ENCODE results near the gene RNASE4.
A peak's percentile ranks its signal among the peaks of the same experiment; 100 is the strongest.

Gene RNASE4

GRCh38 chr14:20652996-20653975, 31.1 kb upstream of the RNASE4 start:
- CTCF ChIA-PET: interaction anchor here (1.4 to 15.1 kb wide), 3 partner anchors 16 to 40 kb away, joined by 3 to 179 read pairs (median 9); partner anchors contain the start of gene ANG
- 3% methylated on average over 27 of the region's 39 CpGs for WGBS (ENCODE audit: insufficient coverage)
- Histone ChIP-seq H3K36me3 (ENCODE audit: control insufficient read depth in 4 of 4, insufficient read depth in 4 of 4, low read length in 3 of 4) (no peaks in the 10 kb centered on the region), H3K9me3 (ENCODE audit: control extremely low read depth in 1 of 5, control insufficient read depth in 4 of 5, insufficient read depth in 2 of 5, low read depth in 1 of 5, low read length in 4 of 5) (no peaks in the 10 kb centered on the region), H3K27ac (ENCODE audit: insufficient read depth in 1 of 2, low read depth in 1 of 2, low read length in 2 of 2, poor library complexity in 1 of 2, severe bottlenecking in 2 of 2) (no peak overlapping the region), H3K4me3 (ENCODE audit: control insufficient read depth in 1 of 7, extremely low read depth in 1 of 7, insufficient read depth in 4 of 7, low read depth in 2 of 7, low read length in 6 of 7) (peak overlapping the region in 4 of 7 experiments; percentile 38 to 50 (median 46)), H3K27me3 (replicated peaks in 2 of 5; ENCODE audit: control insufficient read depth in 4 of 5, insufficient read depth in 5 of 5, low read length in 4 of 5) (peaks cover 22 to 66% (median 40%) of the 10 kb centered on the region in 5 experiments), H3K4me1 (ENCODE audit: control extremely low read depth in 1 of 4, control insufficient read depth in 4 of 4, insufficient read depth in 4 of 4, low read length in 3 of 4) (peaks cover 0 to 10% (median 3%) of the 10 kb centered on the region in 4 experiments)
- POLR2A ChIA-PET: no interaction called here
- DNase-seq: peak; percentile 55 to 67 (median 63)

GRCh38 chr14:20655851-20656250, 28.5 kb upstream of the RNASE4 start:
- no peak overlapping the region for H3K27ac ChIP-seq (ENCODE audit: insufficient read depth in 1 of 2, low read depth in 1 of 2, low read length in 2 of 2, poor library complexity in 1 of 2, severe bottlenecking in 2 of 2)
- H3K27me3 ChIP-seq (replicated peaks in 2 of 5; ENCODE audit: control insufficient read depth in 4 of 5, insufficient read depth in 5 of 5, low read length in 4 of 5): peaks cover 22 to 82% (median 45%) of the 10 kb centered on the region in 5 experiments
- no peak overlapping the region for H3K4me3 ChIP-seq (ENCODE audit: control insufficient read depth in 1 of 7, extremely low read depth in 1 of 7, insufficient read depth in 4 of 7, low read depth in 2 of 7, low read length in 6 of 7)
- DNase-seq: no peak
- WGBS (ENCODE audit: insufficient coverage): 81% methylated on average over 3 of the region's 4 CpGs
- peaks cover 0 to 10% (median 3%) of the 10 kb centered on the region in 4 experiments for H3K4me1 ChIP-seq (ENCODE audit: control extremely low read depth in 1 of 4, control insufficient read depth in 4 of 4, insufficient read depth in 4 of 4, low read length in 3 of 4)
- H3K36me3 ChIP-seq (ENCODE audit: control insufficient read depth in 4 of 4, insufficient read depth in 4 of 4, low read length in 3 of 4): no peaks in the 10 kb centered on the region
- POLR2A ChIA-PET: no interaction called here
- H3K9me3 ChIP-seq (ENCODE audit: control extremely low read depth in 1 of 5, control insufficient read depth in 4 of 5, insufficient read depth in 2 of 5, low read depth in 1 of 5, low read length in 4 of 5): no peaks in the 10 kb centered on the region
- CTCF ChIA-PET: interaction anchor here (1.0 to 15.1 kb wide), 4 partner anchors 17 to 37 kb away, joined by 3 to 179 read pairs (median 38); partner anchors contain the start of genes ANG and RNASE4

- Histone ChIP-seq H3K4me3 (ENCODE audit: control insufficient read depth in 1 of 7, extremely low read depth in 1 of 7, insufficient read depth in 4 of 7, low read depth in 2 of 7, low read length in 6 of 7) (no peak overlapping the region), H3K27me3 (replicated peaks in 2 of 5; ENCODE audit: control insufficient read depth in 4 of 5, insufficient read depth in 5 of 5, low read length in 4 of 5) (peaks cover 20 to 81% (median 45%) of the 10 kb centered on the region in 5 experiments), H3K9me3 (ENCODE audit: control extremely low read depth in 1 of 5, control insufficient read depth in 4 of 5, insufficient read depth in 2 of 5, low read depth in 1 of 5, low read length in 4 of 5) (no peaks in the 10 kb centered on the region), H3K36me3 (ENCODE audit: control insufficient read depth in 4 of 4, insufficient read depth in 4 of 4, low read length in 3 of 4) (no peaks in the 10 kb centered on the region), H3K4me1 (ENCODE audit: control extremely low read depth in 1 of 4, control insufficient read depth in 4 of 4, insufficient read depth in 4 of 4, low read length in 3 of 4) (peaks cover 0 to 10% (median 3%) of the 10 kb centered on the region in 4 experiments), H3K27ac (ENCODE audit: insufficient read depth in 1 of 2, low read depth in 1 of 2, low read length in 2 of 2, poor library complexity in 1 of 2, severe bottlenecking in 2 of 2) (no peak overlapping the region)
- ChIA-PET POLR2A (no interaction called here), CTCF (interaction anchor here (1.0 to 15.1 kb wide), 7 partner anchors 12 to 218 kb away, joined by 3 to 179 read pairs (median 3); partner anchors contain the start of genes ANG and RNASE4)
- DNase-seq: no peak
- 87% methylated on average over 3 of the region's 4 CpGs for WGBS (ENCODE audit: insufficient coverage)
These were observed 28.1 kb upstream of the RNASE4 start for GRCh38 chr14:20656274-20656673.

GRCh38 chr14:20657216-20658211, 26.8 kb upstream of the RNASE4 start:
- Histone ChIP-seq H3K36me3 (ENCODE audit: control insufficient read depth in 4 of 4, insufficient read depth in 4 of 4, low read length in 3 of 4) (no peaks in the 10 kb centered on the region), H3K4me3 (ENCODE audit: control insufficient read depth in 1 of 7, extremely low read depth in 1 of 7, insufficient read depth in 4 of 7, low read depth in 2 of 7, low read length in 6 of 7) (no peak overlapping the region), H3K4me1 (ENCODE audit: control extremely low read depth in 1 of 4, control insufficient read depth in 4 of 4, insufficient read depth in 4 of 4, low read length in 3 of 4) (peaks cover 0 to 10% (median 3%) of the 10 kb centered on the region in 4 experiments), H3K9me3 (ENCODE audit: control extremely low read depth in 1 of 5, control insufficient read depth in 4 of 5, insufficient read depth in 2 of 5, low read depth in 1 of 5, low read length in 4 of 5) (no peaks in the 10 kb centered on the region), H3K27ac (ENCODE audit: insufficient read depth in 1 of 2, low read depth in 1 of 2, low read length in 2 of 2, poor library complexity in 1 of 2, severe bottlenecking in 2 of 2) (no peak overlapping the region), H3K27me3 (replicated peaks in 2 of 5; ENCODE audit: control insufficient read depth in 4 of 5, insufficient read depth in 5 of 5, low read length in 4 of 5) (peaks cover 12 to 69% (median 39%) of the 10 kb centered on the region in 5 experiments)
- 40% methylated on average over 23 of the region's 28 CpGs for WGBS (ENCODE audit: insufficient coverage)
- DNase-seq: peak in 2 of 3 donors; percentile 27 to 34
- POLR2A ChIA-PET: interaction anchor here (0.6 kb wide), 1 partner anchor 15 kb away, joined by 3 read pairs; no protein-coding TSS in a partner anchor
- CTCF ChIA-PET: interaction anchor here (0.7 to 15.1 kb wide), 9 partner anchors 11 to 330 kb away, joined by 3 to 179 read pairs (median 4); partner anchors contain the start of genes ANG and RNASE4

GRCh38 chr14:20658246-20658645, 26.1 kb upstream of the RNASE4 start:
- Histone ChIP-seq H3K27ac (ENCODE audit: insufficient read depth in 1 of 2, low read depth in 1 of 2, low read length in 2 of 2, poor library complexity in 1 of 2, severe bottlenecking in 2 of 2) (no peak overlapping the region), H3K9me3 (ENCODE audit: control extremely low read depth in 1 of 5, control insufficient read depth in 4 of 5, insufficient read depth in 2 of 5, low read depth in 1 of 5, low read length in 4 of 5) (no peaks in the 10 kb centered on the region), H3K4me3 (ENCODE audit: control insufficient read depth in 1 of 7, extremely low read depth in 1 of 7, insufficient read depth in 4 of 7, low read depth in 2 of 7, low read length in 6 of 7) (no peak overlapping the region), H3K4me1 (ENCODE audit: control extremely low read depth in 1 of 4, control insufficient read depth in 4 of 4, insufficient read depth in 4 of 4, low read length in 3 of 4) (peaks cover 0 to 10% (median 4%) of the 10 kb centered on the region in 4 experiments), H3K36me3 (ENCODE audit: control insufficient read depth in 4 of 4, insufficient read depth in 4 of 4, low read length in 3 of 4) (no peaks in the 10 kb centered on the region), H3K27me3 (replicated peaks in 2 of 5; ENCODE audit: control insufficient read depth in 4 of 5, insufficient read depth in 5 of 5, low read length in 4 of 5) (peaks cover 11 to 62% (median 32%) of the 10 kb centered on the region in 5 experiments)
- no peak for DNase-seq
- ChIA-PET POLR2A (interaction anchor here (0.6 kb wide), 1 partner anchor 16 kb away, joined by 3 read pairs; no protein-coding TSS in a partner anchor), CTCF (interaction anchor here (0.7 to 15.1 kb wide), 9 partner anchors 10 to 330 kb away, joined by 3 to 179 read pairs (median 12); partner anchors contain the start of genes ANG and RNASE4)
- WGBS (ENCODE audit: insufficient coverage): 63% methylated on average over 3 of the region's 3 CpGs

- no peak overlapping the region for H3K4me3 ChIP-seq (ENCODE audit: control insufficient read depth in 1 of 7, extremely low read depth in 1 of 7, insufficient read depth in 4 of 7, low read depth in 2 of 7, low read length in 6 of 7)
- no peak overlapping the region for H3K27ac ChIP-seq (ENCODE audit: insufficient read depth in 1 of 2, low read depth in 1 of 2, low read length in 2 of 2, poor library complexity in 1 of 2, severe bottlenecking in 2 of 2)
- POLR2A ChIA-PET: no interaction called here
- H3K9me3 ChIP-seq (ENCODE audit: control extremely low read depth in 1 of 5, control insufficient read depth in 4 of 5, insufficient read depth in 2 of 5, low read depth in 1 of 5, low read length in 4 of 5): no peaks in the 10 kb centered on the region
- H3K36me3 ChIP-seq (ENCODE audit: control insufficient read depth in 4 of 4, insufficient read depth in 4 of 4, low read length in 3 of 4): no peaks in the 10 kb centered on the region
- CTCF ChIA-PET: interaction anchor here (1.6 to 15.1 kb wide), 4 partner anchors 11 to 34 kb away, joined by 7 to 179 read pairs (median 44); partner anchors contain the start of genes ANG and RNASE4
- peaks cover 0 to 15% (median 9%) of the 10 kb centered on the region in 4 experiments for H3K4me1 ChIP-seq (ENCODE audit: control extremely low read depth in 1 of 4, control insufficient read depth in 4 of 4, insufficient read depth in 4 of 4, low read length in 3 of 4)
- no peak for DNase-seq
- H3K27me3 ChIP-seq (replicated peaks in 2 of 5; ENCODE audit: control insufficient read depth in 4 of 5, insufficient read depth in 5 of 5, low read length in 4 of 5): peaks cover 11 to 52% (median 32%) of the 10 kb centered on the region in 5 experiments
- WGBS (ENCODE audit: insufficient coverage): 94% methylated on average over 6 of the region's 6 CpGs
These were observed 25.0 kb upstream of the RNASE4 start for GRCh38 chr14:20659336-20659735.
